NOMO-1 treated with DMSO at 0.1 percent for 48 hours (cell line): Measurements from ENCODE around the gene TMEM245.

ENCODE experiments used
- DNase-seq: peaks from one replicate; lab custom pipeline; 2025; ENCODE audit not compliant: unreplicated experiment; lab: John Stamatoyannopoulos, UW

The TMEM245 gene

GRCh38 chr9:109119439-109120203, at the start of gene TMEM245:
Gene TMEM245, minus strand, starts transcription at chr9:109119947. Its CDS starts 34 bp downstream, at chr9:109119913.
- peak; percentile 98 for DNase-seq

DNA sequence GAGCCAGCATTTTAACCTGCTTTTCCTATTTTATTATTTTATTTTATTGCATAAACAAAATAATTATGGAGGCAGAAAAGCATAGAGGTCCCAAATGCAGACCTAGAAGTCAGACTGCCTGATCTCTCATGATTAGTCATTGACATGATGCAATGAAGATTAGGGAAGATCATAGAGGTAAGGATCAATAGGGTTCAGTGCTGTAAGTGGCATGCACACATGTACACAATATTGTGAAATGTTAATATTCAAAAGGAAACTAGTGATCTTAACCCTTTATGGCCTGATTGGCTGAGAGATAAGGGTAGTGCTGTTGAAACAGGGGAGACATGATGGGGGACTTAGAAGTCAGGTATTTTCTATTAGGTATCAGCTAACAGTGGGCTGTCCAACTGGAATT, 48.4 kb upstream of the TMEM245 start:
- DNase-seq, result no peak

- DNase-seq, result no peak
Observed at GRCh38 chr9:109167716-109168115, 48.0 kb upstream of the TMEM245 start.

GRCh38 chr9:109166771-109167601, 47.2 kb upstream of the TMEM245 start, which contains the start of gene FRRS1L:
Gene FRRS1L, minus strand, starts transcription at chr9:109167249. Its CDS starts 111 bp downstream, at chr9:109167138.
- no peak for DNase-seq

DNA sequence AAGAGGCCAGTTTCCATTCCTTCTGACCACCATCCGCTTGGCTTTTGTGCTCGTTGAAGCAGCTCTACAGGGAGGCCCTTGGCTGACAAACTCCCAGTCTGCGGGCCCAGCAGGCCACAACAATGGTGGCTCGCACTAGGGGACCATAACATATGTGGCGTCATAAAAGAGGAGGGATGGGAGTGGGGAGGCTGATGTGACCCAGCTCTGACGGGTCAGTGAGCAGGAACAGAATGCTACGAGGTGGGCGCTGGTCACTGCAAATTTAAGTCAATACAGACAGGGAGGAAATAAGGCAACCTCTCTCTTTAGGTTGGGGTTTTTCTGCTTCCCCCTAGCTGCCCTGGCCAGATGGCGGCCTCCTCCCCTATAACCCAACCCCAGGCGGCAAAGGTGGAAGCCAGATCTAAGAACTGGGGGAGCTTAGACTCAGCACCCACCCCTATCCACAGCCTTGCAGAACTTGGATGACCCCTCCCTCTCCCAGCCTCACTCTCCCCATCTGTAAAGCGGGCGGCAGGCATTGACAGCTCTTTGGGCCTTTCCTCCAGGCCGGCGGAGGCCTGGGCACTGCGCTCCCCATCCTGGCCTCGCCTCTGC, 46.5 kb upstream of the TMEM245 start:
- DNase-seq, result no peak

DNA sequence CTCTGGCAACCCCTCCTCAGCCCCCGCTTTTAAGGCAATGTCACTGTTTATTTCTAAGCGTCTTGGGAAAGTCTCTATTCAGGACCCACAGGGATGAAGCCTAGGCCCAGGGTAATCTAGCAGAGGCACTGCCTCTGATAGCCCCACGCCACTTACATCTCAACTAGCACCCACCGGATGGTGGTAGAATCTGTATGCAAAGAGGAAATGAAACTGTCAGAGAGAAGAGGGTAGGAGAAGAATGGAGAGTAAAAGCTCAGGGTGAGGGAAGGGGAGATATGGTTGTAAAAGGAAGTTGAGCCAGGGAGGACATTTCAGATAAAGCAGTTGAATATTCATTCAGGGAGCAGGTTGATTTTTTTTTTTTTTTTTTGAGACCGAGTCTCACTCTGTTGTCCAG, 44.3 kb upstream of the TMEM245 start:
- DNase-seq, result peak; percentile 87

DNA sequence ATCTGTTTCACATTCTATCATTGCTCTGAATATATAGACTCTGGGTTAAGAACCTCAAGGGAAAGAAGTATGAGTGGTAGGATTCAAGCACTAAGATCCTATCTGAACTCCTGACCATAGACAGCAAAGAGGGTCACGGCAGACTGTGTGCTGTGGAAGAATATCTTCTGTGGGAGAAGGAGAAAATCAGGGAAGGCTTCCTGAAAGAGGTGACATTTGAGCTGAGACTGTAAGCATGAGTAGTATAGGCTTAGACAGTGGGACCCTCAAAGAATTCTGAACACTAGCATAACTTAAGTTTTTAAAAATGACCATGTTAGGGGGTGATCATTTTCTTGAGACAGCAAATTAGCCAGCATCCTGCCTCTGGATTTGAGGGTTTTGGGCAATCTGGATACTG, 43.4 kb upstream of the TMEM245 start:
- no peak for DNase-seq

DNA sequence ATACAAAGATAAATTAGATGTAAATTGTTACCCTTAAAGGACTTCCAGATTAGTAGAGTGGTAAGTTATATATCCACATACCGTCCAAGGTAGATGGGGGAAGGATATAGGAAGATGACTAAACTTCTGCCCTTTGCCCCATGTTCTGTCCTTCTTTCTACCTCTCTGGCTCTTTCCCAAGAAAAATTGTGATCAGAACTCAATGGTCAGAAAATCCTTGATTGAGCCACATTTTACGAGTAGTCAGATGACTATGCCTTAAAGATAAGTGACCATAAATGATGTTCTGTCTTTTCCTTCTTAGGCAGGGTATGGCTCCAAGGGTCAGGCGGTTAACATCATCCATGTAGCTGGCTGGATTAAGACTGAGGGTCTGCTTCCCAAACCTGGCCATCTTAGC, 42.9 kb upstream of the TMEM245 start:
- DNase-seq, result no peak

- DNase-seq, result peak; percentile 34
Observed at GRCh38 chr9:109161471-109161870, 41.7 kb upstream of the TMEM245 start.

DNA sequence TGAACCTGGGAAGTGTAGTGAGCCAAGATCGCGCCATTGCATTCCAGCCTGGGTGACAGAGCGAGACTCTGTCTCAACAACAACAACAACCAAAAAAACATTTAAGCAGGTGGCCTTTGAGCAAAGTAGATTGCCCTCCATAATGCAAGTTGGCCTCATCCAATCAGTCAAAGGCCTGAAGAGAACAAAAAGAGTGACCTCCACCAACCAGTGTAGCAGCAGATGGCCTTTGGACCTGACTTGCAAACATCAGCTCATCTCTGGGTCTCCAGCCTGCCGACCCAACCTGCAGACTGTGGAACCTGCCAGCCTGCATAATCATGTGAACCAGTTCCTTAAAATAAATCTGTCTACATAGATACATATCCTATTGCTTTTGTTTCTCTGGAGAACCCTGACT, 39.8 kb upstream of the TMEM245 start:
- no peak for DNase-seq

GRCh38 chr9:109158651-109159050, 38.9 kb upstream of the TMEM245 start:
- DNase-seq, result no peak

GRCh38 chr9:109156708-109157107, 37.0 kb upstream of the TMEM245 start:
- DNase-seq, result no peak

GRCh38 chr9:109150925-109151545, 31.3 kb upstream of the TMEM245 start:
- DNase-seq, result no peak

DNA sequence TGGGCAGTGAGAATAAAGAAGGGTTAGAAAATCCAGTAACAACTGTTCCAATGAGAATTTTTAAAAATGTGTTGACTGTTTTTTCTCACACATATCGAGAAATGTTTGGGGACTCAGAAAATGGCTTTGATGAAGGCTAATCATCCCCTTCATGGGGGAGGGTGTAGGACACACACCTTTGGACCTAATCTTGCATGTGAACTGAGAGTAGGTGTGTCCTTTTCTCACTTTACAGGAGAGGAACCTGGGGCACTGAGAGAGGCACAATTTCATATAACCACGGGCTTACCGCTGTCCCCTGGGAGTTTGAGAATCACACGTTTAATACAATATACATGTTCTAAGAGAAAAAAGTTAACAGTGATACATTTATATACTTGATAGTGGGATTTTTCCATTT, 30.0 kb upstream of the TMEM245 start:
- DNase-seq, result no peak

- DNase-seq, result no peak
Observed at GRCh38 chr9:109149089-109149488, 29.3 kb upstream of the TMEM245 start.

- DNase-seq, result no peak
Observed at GRCh38 chr9:109145051-109145450, 25.3 kb upstream of the TMEM245 start.

DNA sequence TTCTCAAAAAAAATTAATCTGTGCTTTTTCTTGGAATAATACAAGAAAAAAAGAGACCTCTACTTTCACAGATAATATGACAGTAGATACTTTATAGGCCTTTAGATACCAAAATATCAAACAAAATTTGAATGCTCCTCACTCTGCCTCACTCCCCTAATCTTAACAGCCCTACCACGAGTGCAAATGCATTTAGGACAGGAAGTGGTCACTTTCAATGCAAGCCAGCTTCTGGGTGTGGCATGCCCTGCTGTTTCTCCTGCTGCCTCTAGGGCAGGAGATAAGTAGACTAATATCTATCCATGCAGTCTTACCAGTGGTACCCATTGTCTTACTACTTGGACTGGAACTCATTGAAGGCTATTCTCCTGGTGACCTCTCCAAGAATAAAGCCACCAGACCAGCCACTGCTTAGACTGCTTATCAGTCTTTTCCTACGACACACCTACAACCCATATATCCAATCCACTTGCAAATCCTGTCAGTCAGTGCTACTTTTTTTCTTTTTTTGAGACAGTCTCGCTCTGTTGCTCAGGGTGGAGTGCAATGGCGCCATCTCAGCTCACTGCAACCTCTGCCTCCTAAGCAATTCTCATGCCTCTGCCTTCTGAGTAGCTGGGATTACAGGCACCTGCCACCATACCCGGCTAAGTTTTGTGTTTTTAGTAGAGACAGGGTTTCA, 24.3 kb upstream of the TMEM245 start:
- peak; percentile 55 for DNase-seq

- DNase-seq, result no peak
Observed at GRCh38 chr9:109141375-109141774, 21.6 kb upstream of the TMEM245 start.

DNA sequence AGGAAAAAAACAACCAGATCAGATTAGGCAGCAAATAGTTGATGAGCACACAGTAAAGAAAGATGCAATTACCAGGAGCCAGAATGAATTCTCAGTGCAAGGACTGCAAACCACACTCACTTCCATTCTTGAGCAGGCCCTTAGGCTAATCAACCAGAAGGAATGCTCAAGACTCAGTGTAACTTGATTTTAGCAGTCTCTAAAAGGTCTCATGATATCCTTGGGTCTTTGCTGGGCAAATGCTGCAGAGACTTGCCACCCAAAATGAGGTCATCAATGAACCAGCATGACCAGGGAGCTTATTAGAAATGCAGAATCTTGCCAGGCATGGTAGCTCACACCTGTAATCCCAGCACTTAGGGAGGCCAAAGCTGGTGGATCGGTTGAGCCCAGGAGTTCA, 20.1 kb upstream of the TMEM245 start:
- DNase-seq, result no peak

GRCh38 chr9:109138421-109138820, 18.7 kb upstream of the TMEM245 start:
- DNase-seq, result no peak

GRCh38 chr9:109134167-109134578, 14.4 kb upstream of the TMEM245 start:
- no peak for DNase-seq
